Lower leg skin (tissue), 4 donors: ENCODE results near the gene NOP10. TPM values are rescaled to one million over a fixed set of nuclear protein-coding genes. Genes with fewer than 3 reads are reported as not detected.
A peak's percentile ranks its signal among the peaks of the same experiment; 100 is the strongest.

Experiments used
- DNase-seq, 2 donors: peaks; one replicate each; pipeline ENCODE4 v3.0.0-alpha.2; 2019; ENCODE audit warnings: low spot score in 2 of 2
- H3K4me3 ChIP-seq: fragments of 200-600 bp; sonication (generic); 2 replicates; pipeline ENCODE4 v1.5.1; 2017; ENCODE audit warnings: mild to moderate bottlenecking, low read depth; ENCODE audit not compliant: poor library complexity, severe bottlenecking
- POLR2A ChIP-seq, 2 donors: fragments of 450-650 bp; IDR thresholded peaks; one replicate each; pipeline ENCODE4 v1.6.1; 2016 to 2017; ENCODE audit warnings: antibody characterized with exemption in 2 of 2, mild to moderate bottlenecking in 1 of 2, moderate library complexity in 1 of 2
- WGBS, 2 donors: methylation state at CpG; one replicate each; pipeline ENCODE4 v1.1.5; 2018; 5-methylcytosine and 5-hydroxymethylcytosine counted together
- intact Hi-C: fragments of 100-400 bp; cut with DNase I; formaldehyde crosslinking; loops from one replicate; pipeline ENCODE4 v1.15.0; 2023; ENCODE audit warnings: low total_unique reads
- total RNA-seq, 4 donors: library from RNA; depleted of rRNA; stranded (reverse); fragments of >200 nt; gene quantifications; one replicate each; pipeline ENCODE4 v1.1.0, GENCODE V29; 2016
- TF ChIP-seq, protein P1 (sequence below), 3 donors: fragments of 450-650 bp; IDR thresholded peaks; one replicate each; pipeline ENCODE4 v1.5.1; 2016; ENCODE audit warnings: antibody characterized with exemption in 3 of 3, mild to moderate bottlenecking in 3 of 3, moderate library complexity in 2 of 3

The NOP10 gene
- total RNA-seq, 4 donors from 2014 or later = 107 to 129 (median 124) TPM

GRCh38 chr15:34318277-34319079 lies 24.5 kb downstream of the NOP10 start:
- TF ChIP-seq, protein P1, sequence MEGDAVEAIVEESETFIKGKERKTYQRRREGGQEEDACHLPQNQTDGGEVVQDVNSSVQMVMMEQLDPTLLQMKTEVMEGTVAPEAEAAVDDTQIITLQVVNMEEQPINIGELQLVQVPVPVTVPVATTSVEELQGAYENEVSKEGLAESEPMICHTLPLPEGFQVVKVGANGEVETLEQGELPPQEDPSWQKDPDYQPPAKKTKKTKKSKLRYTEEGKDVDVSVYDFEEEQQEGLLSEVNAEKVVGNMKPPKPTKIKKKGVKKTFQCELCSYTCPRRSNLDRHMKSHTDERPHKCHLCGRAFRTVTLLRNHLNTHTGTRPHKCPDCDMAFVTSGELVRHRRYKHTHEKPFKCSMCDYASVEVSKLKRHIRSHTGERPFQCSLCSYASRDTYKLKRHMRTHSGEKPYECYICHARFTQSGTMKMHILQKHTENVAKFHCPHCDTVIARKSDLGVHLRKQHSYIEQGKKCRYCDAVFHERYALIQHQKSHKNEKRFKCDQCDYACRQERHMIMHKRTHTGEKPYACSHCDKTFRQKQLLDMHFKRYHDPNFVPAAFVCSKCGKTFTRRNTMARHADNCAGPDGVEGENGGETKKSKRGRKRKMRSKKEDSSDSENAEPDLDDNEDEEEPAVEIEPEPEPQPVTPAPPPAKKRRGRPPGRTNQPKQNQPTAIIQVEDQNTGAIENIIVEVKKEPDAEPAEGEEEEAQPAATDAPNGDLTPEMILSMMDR (IDR thresholded peaks at IDR 0.05) = no peak
- no peak for TF ChIP-seq POLR2A (IDR thresholded peaks at IDR 0.05)
- 2 to 7% methylated on average over 10 of the region's 10 CpGs for WGBS, 2 donors
- peak overlapping the region; percentile 4 for H3K4me3 ChIP-seq
- DNase-seq = peak in 1 of 2 donors; percentile 83
- intact Hi-C loops = no loop called here

DNA sequence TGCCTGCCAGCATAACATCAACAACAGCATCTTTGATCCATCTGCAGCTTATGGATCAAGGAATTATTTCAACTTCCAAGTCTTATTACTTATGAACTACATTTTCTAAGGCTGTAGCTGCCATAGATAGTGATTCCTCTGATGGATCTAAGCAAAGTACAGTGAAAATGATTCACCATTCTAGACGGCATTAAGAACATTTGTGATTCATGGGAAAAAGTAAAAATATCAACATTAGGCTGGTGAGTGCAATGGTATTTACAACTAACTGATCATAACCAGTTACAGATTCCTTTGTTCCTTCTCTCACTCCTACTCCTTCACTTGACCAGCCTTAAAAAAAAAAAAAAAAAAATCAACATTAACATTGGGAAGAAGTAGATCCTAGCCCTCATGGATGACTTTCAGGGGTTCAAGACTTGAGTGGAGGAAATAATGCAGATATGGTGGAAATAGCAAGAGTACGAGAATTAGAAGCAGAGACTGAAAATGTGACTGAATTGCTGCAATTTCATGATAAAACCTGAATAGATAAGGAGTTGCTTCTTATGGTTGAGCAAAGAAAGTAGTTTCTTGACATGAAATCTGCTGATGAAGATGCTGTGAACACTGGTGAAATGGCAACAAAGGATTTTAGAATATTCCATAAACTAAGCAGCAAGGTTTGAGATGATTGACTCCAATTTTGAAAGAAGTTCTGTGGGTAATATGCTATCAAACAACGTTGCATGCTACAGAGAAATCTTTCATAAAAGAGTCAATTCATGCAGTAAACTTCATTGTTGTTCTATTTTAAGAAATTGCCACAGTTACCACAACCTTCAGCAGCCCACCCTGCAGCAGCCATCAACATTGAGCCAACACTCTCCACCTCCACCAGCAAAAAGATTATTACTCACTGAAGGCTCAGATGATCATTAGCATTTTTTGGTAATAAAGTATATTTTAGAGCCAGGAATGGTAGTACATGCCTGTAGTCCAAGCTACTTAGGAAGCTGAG lies 28.1 kb downstream of the NOP10 start:
- intact Hi-C loops = no loop called here

GRCh38 chr15:34311563-34311962 lies 31.4 kb downstream of the NOP10 start:
- WGBS, 2 donors = 97 to 100% methylated on average over 1 of the region's 1 CpG
- no peak for DNase-seq
- H3K4me3 ChIP-seq = no peak overlapping the region
- no peak for TF ChIP-seq POLR2A (IDR thresholded peaks at IDR 0.05)
- TF ChIP-seq, protein P1 (IDR thresholded peaks at IDR 0.05) = no peak
- intact Hi-C loops = no loop called here

More for the DNA sequence above, 28.1 kb downstream of the NOP10 start:
- TF ChIP-seq, protein P1 (IDR thresholded peaks at IDR 0.05) = no peak
- TF ChIP-seq POLR2A (IDR thresholded peaks at IDR 0.05) = no peak
- 84 to 87% methylated on average over 3 of the region's 3 CpGs for WGBS, 2 donors
- no peak overlapping the region for H3K4me3 ChIP-seq
- no peak for DNase-seq

GRCh38 chr15:34304613-34305012 lies 38.3 kb downstream of the NOP10 start:
- intact Hi-C loops = no loop called here

GRCh38 chr15:34301058-34301457 lies 41.9 kb downstream of the NOP10 start:
- TF ChIP-seq, protein P1 (IDR thresholded peaks at IDR 0.05) = no peak
- no peak for TF ChIP-seq POLR2A (IDR thresholded peaks at IDR 0.05)
- 85% methylated on average over 3 of the region's 3 CpGs for WGBS, 2 donors
- intact Hi-C loops = no loop called here
- no peak overlapping the region for H3K4me3 ChIP-seq
- no peak for DNase-seq

More at GRCh38 chr15:34304613-34305012, 38.3 kb downstream of the NOP10 start:
- H3K4me3 ChIP-seq = no peak overlapping the region
- no peak for TF ChIP-seq POLR2A (IDR thresholded peaks at IDR 0.05)
- TF ChIP-seq, protein P1 (IDR thresholded peaks at IDR 0.05) = no peak
- no peak for DNase-seq
